Astrocyte (in vitro differentiated cells and primary cell): ENCODE results near the gene NTM.

Experiments used
- EZH2 ChIP-seq: IDR thresholded peaks from 2 replicates; pipeline ENCODE4 v1.6.1; 2012; ENCODE audit warnings: mild to moderate bottlenecking, low read length, inconsistent platforms; ENCODE audit not compliant: insufficient read depth
- TF ChIP-seq, protein P1 (sequence below): IDR thresholded peaks from 2 replicates; pipeline ENCODE4 v1.5.1; 2011; ENCODE audit warnings: low read depth, mild to moderate bottlenecking, inconsistent platforms, low read length, moderate library complexity; ENCODE audit not compliant: insufficient read depth

DNA sequence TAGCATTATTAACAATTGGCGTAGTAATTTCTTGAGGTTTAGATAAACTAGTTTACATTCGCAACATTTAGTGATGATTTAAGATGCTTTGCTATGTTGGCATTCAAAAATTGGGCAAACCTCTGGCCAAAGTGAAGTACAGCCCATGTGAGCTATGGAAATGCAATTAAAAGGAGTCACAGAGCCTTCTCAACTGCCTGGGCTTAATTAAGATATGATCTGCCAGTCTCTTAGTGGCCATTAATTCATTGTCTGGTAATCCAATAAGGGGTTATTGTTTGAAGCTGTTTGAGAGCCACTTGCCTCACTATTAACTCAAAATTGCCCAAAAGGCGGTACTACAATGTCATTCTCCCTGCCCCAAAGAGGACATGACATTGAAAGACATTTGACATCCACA, 608.9 kb downstream of the NTM start:
- TF ChIP-seq, protein P1, sequence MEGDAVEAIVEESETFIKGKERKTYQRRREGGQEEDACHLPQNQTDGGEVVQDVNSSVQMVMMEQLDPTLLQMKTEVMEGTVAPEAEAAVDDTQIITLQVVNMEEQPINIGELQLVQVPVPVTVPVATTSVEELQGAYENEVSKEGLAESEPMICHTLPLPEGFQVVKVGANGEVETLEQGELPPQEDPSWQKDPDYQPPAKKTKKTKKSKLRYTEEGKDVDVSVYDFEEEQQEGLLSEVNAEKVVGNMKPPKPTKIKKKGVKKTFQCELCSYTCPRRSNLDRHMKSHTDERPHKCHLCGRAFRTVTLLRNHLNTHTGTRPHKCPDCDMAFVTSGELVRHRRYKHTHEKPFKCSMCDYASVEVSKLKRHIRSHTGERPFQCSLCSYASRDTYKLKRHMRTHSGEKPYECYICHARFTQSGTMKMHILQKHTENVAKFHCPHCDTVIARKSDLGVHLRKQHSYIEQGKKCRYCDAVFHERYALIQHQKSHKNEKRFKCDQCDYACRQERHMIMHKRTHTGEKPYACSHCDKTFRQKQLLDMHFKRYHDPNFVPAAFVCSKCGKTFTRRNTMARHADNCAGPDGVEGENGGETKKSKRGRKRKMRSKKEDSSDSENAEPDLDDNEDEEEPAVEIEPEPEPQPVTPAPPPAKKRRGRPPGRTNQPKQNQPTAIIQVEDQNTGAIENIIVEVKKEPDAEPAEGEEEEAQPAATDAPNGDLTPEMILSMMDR: no peak
- no peak for TF ChIP-seq EZH2
